T-helper 2 cell (primary cell): Measurements from ENCODE around the gene C19orf33.

Source experiments
- DNase-seq, 5 experiments: peaks; one replicate each; pipeline versions ENCODE4 v3.0.0 to v3.0.0-alpha.2; 2012 to 2022

Gene C19orf33

GRCh38 chr19:38346837-38347236 lies 42.8 kb downstream of the C19orf33 start:
- no peak for DNase-seq

DNA sequence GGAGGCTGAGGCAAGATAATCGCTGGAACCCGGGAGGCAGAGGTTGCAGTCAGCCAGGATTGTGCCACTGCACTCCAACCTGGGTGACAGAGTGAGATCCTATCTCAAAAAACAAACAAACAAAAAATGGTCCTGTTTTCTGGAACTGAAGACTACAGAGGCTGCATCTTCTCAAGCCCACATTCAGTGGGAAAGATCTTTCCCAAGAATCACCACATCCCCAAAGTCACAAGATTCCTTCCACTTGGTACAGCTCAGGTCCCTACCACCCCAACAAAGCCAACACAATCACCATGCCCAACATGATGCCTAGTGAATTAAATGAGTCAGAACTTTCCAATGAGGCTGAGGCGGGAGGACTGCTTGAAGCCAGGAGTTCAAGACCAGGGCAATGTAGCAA lies 46.8 kb downstream of the C19orf33 start:
- DNase-seq: no peak

DNA sequence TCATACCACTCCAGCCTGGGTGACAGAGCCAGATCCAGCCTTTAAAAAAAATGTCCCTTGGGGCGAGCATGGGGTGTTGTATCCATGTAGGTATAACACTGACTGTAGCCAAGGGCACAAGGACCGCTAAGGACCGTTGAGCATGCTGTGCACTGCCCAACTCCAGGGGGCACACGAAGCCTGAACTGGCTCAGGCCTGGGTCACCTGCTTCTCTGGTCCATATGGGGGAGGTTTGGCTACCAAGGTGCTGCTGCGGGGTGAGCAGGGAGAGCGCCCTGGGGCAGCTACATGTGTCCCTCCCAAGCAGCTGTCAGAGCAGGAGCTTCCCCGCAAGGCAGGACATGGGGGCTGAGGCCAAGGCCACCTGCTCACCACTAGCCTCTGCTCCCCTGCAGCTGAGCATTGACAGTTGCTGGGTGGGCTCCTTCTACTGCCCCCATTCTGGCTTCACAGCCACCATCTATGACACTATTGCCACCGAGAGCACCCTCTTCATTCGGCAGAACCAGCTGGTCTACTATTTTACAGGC lies 47.9 kb downstream of the C19orf33 start:
- DNase-seq: no peak

GRCh38 chr19:38352611-38353010 lies 48.6 kb downstream of the C19orf33 start:
- no peak for DNase-seq
